RPMI7951 (cell line): ENCODE measurements around the gene CIDEC. TPM values are rescaled to one million over a fixed set of nuclear protein-coding genes. Genes with fewer than 3 reads are reported as not detected.
"Not testable (repeated sequence)": the region's sequence is repeated elsewhere in the genome, so short reads cannot be mapped to it uniquely, and the experiment has no call there.

Experiments used
- DNase-seq: peaks from one replicate; pipeline ENCODE4 v3.0.0-alpha.2; 2012; ENCODE audit warnings: low read depth
- total RNA-seq: library from RNA; depleted of rRNA; stranded (reverse); fragments of >200 nt; shearing (Covaris generic); gene quantifications from 2 replicates; pipeline ENCODE4 v1.2.3, GENCODE V29; 2014

The CIDEC gene
- total RNA-seq, 1 experiment from 2014 or later: not detected

DNA sequence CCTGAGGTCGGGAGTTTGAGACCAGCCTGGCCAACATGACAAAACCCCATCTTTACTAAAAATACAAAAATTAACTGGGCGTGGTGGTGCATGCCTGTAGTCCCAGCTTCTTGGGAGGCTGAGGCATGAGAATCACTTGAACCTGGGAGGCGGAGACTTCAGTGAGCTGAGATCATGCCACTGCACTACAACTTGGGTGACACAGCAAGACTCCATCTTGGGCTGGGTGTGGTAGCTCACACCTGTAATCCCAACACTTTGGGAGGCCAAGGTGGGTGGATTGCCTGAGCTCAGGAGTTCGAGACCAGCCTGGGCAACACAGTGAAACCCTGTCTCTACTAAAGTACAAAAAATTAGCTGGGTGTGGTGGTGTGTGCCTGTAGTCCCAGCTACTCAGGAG lies 3.8 kb downstream of the CIDEC start:
- not testable (repeated sequence) for DNase-seq

DNA sequence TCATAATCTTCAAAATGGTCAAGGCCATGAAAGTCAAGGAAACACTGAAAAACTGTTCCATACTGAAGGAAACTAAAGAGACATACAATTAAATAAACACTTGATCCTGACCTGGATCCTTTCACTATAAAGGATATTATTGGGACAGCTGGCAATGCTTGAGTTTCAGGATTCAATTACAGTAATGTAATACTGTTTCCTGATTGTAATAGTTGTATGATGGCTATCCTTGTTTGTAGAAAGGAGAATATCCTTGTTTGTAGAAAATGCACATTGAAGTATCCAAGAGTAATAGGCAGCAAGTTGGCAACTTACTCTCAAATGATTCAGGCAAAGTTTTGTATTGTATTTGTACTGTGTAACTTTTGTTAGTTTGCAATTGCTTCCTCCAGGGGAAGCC lies 4.6 kb downstream of the CIDEC start:
- no peak for DNase-seq

DNA sequence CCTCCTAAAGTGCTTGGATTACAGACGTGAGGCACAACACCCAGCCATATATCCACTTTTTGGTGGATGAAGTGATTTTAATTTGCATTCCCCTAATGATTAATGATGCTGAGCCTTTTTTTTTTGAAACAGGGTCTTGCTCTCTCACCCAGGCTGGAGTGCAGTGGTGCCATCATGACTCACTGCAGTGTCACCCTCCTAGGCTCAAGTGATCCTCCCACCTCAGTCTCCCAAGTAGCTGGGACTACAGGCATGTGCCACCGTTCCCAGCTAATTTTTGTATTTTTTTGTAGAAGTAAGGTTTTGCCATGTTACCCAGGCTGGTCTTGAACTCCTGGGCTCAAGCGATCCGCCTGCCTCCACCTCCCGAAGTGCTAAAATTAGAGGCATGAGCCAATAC lies 8.0 kb downstream of the CIDEC start:
- DNase-seq: peak; percentile 37

DNA sequence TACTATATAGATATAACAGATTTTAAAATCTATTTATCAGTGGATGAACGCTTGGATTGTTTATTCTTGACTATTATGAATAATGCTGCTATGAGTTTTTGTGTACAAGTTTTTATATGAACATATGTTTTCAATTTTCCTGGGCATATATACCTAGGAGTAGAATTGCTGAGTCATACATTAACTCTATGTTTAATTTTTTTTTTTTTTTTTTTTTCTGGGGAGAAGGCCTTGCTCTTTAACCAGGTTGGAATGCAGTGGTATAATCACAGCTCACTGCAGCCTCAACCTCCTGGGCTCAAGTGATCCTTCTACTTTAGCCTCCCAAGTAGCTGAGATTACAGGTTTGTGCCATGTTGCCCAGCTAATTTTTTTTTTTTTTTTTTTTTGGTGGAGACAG lies 9.1 kb downstream of the CIDEC start:
- peak; percentile 77 for DNase-seq

DNA sequence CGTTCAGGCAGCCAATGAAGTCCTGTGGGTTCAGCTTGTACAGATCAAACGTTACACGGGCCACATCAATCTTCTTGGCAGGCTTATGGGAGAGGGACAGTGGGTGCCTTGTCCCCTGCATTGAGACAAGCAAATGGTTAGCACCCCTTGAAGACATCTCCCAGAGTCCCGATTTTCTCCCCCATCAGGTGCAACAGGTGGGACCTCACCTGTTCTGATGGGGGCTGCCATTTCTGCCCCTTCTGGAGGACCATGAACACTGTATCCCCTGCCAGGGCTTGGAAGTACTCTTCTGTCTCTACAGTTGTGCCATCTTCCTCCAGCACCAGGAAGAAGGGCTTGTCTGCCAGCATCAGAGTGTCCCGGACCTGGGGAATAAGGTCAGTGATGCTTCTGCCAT lies 10.1 kb downstream of the CIDEC start:
- DNase-seq: no peak

DNA sequence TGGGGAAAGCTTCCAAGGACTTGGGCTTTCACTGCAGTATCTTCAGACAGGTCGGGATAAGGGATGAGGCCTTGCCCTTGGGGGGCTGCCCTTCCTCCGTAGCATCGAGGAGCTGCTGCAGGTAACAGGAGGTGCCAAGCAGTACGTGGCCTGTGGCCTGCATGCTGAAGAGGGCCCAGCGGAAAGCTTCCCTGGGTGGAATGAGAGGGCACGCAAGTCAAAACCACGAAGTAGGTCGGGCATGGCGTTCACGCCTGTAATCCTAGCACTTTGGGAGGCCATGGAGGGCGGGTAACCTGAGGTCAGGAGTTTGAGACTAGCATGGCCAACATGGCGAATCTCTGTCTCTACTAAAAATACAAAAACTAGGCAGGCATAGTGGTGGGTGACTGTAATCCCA lies 12.9 kb downstream of the CIDEC start:
- no peak for DNase-seq

DNA sequence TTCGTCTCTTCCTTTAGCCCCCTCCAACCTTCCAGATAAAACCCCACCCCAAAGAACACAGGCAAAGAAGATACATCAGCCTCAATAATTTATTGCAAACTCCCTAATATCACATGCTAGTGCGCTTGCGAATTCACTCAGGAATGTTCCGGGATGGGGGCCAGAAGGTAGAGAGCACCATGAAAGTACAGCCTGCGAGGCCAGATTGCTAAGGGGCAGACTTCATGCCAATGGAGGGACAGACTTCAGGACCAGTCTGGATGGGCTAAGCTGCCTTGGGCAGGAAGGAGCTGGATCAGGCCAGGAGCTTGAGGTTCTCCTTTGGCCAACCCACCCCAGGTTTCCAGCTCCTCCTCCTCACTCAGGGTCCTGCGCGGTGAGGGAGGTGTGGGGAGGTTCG lies 13.4 kb downstream of the CIDEC start:
- no peak for DNase-seq

DNA sequence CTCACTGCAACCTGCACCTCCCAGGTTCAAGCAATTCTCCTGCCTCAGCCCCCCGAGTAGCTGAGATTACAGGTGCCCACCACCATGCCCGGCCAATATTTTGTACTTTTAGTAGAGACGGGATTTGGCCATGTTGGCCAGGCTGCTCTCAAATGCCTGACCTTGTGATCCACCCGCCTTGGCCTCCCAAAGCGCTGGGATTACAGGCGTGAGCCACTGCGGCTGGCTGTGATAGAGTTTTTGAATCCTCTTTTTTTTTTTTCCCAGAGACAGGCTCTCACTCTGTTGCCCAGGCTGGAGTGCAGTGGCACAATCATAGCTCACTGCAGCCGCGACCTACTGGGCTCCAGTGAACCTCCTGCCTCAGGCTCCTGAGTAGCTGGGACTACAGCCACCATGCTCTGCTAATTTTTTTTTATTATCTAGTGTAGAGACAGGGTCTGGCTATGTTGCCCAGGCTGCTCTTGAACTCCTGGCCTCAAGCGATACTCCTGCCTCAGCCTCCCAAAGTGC lies 14.9 kb downstream of the CIDEC start:
- peak; percentile 8 for DNase-seq

DNA sequence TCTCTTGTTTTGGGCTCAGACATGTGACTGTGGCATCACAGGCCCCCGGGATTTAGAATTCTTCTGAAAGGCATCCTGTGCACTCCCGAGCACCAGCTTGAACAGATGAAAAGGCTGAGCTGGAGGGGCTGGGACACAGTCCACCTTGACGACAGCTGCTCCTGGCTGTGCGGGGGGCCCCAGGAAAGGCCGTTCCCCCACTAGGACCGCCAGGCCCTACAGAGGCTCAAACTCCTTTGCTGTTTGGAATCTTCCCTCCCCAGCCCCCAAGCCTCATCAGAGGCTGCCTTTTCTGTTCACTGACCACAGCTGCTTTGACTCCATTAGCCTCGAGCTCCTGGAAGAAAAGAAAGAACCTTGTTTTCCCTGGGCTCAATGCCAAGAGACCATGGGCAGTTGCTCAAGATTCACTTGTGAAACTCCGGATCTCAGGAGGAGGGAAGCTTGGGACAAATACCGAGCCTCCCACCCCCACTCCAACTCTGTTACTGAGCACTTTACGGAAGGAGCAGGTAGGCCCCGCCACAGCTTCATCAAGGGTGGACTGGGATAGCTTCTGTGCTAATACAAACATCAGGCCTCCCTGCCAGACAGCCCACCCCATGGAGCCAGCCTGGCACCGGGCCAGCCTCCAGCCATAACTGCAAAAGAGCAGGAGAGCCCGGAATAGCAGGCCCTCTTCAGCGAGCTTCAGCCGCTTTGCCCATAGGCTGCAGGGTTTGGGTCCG lies 15.7 kb downstream of the CIDEC start:
- DNase-seq: peak; percentile 93

DNA sequence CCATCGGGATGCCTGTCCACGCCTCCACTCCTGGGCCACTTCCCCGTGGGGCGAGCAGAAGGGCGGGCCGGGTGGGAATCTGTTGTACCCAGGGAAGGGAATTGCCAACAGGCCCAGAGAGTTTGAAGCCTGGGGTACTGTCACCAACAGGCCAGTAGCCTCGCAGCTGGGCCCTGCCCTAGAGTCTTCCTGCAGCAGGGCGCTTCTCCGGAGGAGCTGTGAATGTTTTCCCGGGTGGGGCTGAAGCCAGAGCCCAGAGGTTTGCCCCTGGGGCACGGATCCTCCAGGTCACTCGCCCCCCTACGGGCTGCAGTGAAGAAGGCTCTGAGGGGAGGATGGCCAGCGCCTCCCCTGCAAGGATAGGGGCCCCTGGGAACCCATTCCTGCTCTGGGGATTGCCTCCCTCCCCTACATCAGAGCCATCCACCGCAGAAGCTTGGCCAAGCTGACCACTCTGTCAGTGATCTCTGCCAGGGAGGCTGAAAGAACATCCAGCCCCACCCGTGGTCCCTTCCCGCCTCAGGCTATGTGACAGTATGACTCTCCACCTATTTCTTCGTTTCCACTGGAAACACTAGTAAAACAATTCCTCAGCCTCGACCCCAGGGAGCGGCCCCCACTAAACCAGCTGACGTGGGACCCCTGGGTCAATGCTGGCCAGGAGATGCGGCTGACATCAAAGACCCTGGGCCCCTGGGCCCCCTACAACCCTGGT lies 16.8 kb downstream of the CIDEC start:
- peak; percentile 70 for DNase-seq

DNA sequence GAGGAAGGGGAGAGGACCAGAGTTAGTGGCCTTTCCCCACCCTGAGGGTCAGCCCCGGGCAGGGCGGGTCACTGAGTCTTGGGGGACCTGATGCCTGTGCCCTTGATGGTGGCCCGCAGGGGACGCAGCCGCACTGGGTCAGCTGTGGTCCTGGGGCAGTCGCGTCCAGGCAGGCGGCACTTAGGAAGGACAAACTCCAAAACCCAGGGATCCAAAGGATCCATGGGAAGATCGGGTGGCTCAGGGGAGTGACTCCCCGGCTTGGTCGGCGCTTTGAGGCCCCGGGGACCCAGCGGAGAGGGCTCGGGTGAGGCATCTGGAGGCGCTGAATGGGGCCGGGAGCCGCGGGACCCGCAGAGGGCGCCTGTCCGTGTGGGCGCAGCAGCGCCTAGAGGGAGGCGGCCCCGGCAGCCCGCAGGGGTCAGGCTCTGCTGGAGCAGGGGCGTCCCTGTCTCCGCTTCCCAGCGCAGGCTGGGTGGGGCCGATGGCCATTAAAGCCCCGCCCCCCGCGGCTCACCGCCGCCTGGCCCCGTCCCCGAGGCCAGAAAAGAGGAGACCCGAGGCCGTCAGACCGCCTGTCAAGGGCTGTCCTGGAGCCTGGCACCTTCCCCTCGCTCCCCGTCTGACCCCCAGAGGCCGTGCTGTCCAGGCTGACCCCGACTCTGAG lies 17.5 kb downstream of the CIDEC start:
- DNase-seq: no peak

DNA sequence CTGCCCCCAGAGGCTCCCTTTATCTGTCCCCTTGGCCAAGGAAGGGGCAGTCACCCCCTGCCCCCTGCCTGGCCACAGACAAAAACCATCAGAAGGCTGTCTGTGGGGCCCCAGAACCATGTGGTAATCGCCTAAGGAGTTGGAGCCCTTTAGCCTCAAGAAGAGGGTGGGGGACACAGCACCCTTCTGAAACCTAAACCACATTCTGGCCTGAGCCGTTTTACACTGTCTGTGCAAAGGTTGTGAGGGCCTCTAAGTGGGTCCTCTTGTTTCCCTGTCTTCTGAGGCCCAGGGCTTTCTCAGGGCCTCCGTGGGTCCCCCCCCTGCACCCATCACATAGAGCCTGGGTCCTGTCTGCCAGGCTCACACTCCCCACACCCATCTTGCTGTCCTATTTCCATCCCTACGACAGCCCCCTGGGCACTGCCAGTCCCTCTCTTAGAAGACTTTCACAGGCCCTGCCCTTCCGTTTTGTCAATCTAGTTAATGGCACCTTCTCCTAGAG lies 18.4 kb downstream of the CIDEC start:
- no peak for DNase-seq

DNA sequence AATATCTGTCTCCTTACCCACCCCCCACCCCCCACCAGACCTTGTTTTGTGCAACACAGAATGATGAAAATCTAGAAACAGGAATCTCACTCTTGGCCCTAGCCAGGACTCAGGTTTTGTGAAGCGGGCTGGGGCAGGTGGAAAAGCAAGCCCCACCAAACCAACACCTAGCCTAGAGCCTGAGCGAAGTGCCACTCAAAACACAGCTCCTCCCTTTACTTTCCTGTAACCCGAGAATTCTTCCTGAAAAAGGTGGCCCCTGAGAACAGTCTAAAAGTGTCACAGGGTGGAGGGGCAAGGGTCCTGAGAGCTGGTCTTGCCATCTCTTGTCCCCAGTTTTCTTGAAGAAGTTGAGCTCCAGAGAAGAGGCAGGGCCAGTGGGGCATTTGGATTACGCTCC lies 18.9 kb downstream of the CIDEC start:
- no peak for DNase-seq

DNA sequence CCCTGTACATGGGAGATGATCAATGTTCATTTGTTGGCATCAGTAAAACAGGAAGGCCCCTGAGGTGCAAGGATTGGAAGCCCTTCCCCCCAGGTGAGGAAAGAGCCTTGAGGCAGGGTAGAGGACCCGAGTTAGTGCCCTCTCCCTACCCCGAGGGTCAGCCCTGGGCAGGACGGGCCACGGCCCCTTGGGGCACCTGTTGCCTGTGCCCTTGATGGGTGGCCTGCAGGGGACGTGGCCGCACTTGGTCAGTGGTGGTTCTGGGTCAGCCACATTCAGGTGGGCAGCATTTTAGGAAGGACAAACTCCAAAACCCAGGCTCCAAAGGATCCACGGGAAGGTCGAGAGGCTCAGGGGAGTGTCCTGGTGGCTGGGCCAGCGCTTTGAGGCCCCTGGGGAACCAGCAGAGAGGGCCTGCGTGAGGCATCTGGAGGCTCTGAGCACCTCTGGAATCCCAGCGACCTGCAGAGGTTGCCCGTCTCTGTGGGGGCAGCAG lies 20.5 kb downstream of the CIDEC start:
- no peak for DNase-seq

DNA sequence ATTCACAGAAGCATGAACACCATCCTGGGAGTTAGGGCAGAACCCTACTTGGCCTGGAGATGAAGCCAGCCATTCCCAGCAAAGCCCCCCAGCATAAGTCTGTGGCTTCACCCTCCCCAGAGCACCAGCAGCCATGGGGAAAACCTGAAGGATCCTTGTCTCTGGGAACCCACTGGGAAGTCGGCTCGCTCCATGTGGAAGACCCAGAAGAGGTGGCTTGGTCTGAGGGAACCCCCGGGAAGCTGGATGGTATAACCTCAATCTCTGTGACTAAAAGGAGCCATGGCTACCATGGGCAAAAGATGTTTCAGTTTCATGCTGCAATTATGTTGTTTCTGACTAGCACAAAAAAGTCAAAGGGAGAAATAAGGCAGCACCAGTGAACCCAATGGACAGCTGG lies 24.5 kb downstream of the CIDEC start:
- DNase-seq: no peak

DNA sequence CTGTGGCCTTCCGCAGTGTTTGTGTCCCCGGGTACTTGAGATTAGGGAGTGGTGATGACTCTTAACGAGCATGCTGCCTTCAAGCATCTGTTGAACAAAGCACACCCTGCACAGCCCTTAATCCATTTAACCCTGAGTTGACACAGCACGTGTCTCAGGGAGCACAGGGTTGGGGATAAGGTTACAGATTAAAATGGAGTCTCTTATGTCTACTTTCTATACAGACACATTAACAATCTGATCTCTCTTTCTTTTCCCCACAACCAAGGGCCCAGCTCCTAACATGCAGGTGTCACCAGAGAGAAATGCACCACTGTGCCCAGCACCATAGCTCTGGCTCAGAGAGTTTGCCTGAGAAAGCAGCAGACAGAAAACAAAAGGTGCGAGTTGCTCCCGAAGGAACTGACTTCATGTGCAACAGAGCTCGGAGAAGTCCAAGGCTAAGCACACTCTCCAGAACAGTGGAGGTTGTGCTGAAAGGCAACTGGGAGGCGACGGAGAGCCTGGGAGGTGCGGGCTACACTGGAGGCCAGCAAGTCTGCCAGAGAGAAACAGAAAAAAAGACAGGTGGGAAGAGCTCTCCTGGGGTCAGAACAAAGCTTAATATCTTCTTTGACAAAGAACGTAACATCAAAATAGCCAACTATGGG lies 25.6 kb downstream of the CIDEC start:
- DNase-seq: not testable (repeated sequence)

DNA sequence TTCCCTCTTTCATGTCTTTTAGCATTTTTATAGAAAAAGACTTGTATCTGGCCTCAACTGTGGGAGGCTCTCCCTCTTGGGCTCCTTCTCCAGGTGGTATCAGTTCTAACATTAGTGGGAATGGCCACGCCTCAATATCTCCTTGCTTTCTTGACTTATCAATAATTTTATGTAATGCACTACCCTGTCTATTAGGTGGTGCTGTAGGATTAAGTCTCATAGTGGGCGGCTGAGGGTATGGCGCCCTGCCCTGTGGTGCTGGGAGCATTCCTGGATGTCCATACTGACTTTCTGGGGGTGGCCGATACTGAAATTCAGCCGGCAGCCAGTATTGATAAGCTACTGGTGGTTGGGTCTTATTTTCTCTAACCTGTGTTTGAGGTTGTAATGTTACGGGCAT lies 27.5 kb downstream of the CIDEC start:
- DNase-seq: peak; percentile 16

DNA sequence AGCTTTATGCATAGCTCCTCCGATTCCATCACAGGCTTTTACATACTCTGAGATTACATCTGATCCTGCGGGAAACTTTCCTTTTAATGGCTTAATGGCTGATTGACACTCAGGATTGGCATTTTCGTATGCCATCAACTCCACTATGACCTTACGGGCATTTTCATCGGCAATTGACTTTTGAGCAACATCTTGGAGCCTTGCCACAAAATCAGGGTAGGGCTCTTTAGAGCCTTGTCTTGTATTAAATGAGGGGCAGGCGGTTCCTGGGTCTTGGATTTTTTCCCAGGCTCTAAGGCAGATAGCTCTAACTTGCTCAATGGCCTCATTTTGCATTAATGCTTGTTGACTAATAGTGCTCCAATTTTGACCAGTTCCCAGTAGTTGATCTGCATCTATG lies 28.1 kb downstream of the CIDEC start:
- DNase-seq: not testable (repeated sequence)

DNA sequence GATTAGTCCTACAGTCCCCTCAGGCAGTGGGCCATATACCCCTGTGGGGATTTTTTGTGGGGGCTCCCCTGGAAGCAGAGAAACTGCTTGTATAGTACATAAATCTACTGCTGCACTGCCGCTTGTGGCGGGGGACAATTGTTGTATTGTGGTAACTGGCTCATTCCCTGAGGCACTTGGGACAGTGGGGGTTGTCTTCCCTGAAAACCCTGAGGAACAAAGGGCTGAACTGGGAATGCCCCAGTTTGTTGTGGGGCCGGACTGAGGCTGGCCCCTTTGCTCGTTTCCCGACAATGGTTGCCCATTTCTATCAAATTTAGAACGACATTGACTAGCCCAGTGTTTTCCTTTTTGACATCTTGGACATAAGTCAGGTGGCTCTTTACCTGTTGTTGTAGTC lies 28.7 kb downstream of the CIDEC start:
- not testable (repeated sequence) for DNase-seq

DNA sequence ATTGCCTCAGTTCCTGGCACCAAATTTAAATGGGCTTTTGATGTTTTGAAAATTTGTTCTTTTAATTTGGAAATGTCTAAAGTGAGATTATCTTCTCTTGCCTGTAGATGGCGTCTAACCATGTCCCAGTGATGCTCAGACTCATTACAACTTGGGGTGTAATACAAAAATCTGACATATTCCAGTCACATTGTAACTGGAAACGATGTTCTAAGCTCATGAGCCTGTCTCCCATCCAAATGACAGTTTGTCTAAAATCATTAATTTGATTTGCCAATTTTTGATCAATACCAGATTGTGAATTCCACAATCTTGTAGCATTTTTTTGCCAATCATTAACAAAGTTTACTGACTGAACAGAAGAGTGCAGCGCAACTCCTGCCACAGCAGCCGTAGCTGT lies 31.2 kb downstream of the CIDEC start:
- peak; percentile 44 for DNase-seq

DNA sequence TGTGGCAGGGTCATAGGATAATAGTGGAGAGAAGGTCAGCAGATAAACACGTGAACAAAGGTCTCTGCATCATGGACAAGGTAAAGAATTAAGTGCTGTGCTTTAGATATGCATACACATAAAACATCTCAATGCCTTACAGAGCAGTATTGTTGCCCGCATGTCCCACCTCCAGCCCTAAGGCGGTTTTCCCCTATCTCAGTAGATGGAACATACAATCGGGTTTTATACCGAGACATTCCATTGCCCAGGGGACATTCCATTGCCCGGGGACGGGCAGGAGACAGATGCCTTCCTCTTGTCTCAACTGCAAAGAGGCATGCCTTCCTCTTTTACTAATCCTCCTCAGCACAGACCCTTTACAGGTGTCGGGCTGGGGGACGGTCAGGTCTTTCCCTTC lies 32.2 kb downstream of the CIDEC start:
- DNase-seq: not testable (repeated sequence)
